Ishikawa (cell line): Measurements from ENCODE around the gene ANK3.

ENCODE experiments used
- CEBPB ChIP-seq: IDR thresholded peaks from 2 replicates; pipeline ENCODE4 v1.6.1; 2012
- CREB1 ChIP-seq: IDR thresholded peaks from 2 replicates; pipeline ENCODE4 v1.6.1; 2012; ENCODE audit warnings: low read depth
- EGR1 ChIP-seq: IDR thresholded peaks from 2 replicates; pipeline ENCODE4 v1.6.1; 2012
- EP300 ChIP-seq: IDR thresholded peaks from 2 replicates; pipeline ENCODE4 v1.6.1; 2012; ENCODE audit warnings: borderline replicate concordance
- FOXM1 ChIP-seq: IDR thresholded peaks from 2 replicates; pipeline ENCODE4 v1.6.1; 2012; ENCODE audit warnings: low read depth, borderline replicate concordance
- NFIC ChIP-seq: IDR thresholded peaks from 2 replicates; pipeline ENCODE4 v1.6.1; 2012
- RAD21 ChIP-seq: IDR thresholded peaks from 2 replicates; pipeline ENCODE4 v1.6.1; 2012; ENCODE audit warnings: low read depth
- TAF1 ChIP-seq: IDR thresholded peaks from 2 replicates; pipeline ENCODE4 v1.6.1; 2012; ENCODE audit warnings: low read depth, mild to moderate bottlenecking
- TCF12 ChIP-seq: IDR thresholded peaks from 2 replicates; pipeline ENCODE4 v1.6.1; 2012; ENCODE audit warnings: low read depth
- TEAD4 ChIP-seq: IDR thresholded peaks from 2 replicates; pipeline ENCODE4 v1.6.1; 2012
- YY1 ChIP-seq: IDR thresholded peaks from 2 replicates; pipeline ENCODE4 v1.6.1; 2012; ENCODE audit warnings: low read depth
- ZBTB7A ChIP-seq: IDR thresholded peaks from 2 replicates; pipeline ENCODE4 v1.6.1; 2012; ENCODE audit warnings: low read depth
- TF ChIP-seq, protein P1 (sequence below): IDR thresholded peaks from 2 replicates; pipeline ENCODE4 v1.6.1; 2012
- TF ChIP-seq, protein P2 (sequence below): IDR thresholded peaks from 2 replicates; pipeline ENCODE4 v1.6.1; 2012; ENCODE audit warnings: low read depth, mild to moderate bottlenecking
- TF ChIP-seq, protein P3 (sequence below): IDR thresholded peaks from 2 replicates; pipeline ENCODE4 v1.6.1; 2012

Gene ANK3

DNA sequence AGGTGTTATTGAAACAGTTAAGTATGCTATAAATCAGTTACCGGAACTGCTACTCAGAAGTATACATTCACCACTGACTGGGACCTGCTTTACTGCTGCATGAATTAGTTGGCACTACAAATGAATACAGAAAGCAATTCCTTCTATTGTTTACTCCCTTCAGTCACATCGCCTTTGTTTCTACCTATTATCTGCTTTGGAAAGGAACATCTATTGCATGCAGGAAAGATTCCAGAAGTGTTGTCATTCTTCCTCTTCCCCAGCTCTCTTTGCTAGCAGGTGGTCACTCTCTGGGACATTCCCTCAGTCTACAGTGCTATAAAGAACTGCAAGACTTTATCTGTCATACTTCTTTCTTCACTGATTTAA, 131.3 kb downstream of the ANK3 start:
- TF ChIP-seq EGR1: no peak
- TF ChIP-seq, protein P1, sequence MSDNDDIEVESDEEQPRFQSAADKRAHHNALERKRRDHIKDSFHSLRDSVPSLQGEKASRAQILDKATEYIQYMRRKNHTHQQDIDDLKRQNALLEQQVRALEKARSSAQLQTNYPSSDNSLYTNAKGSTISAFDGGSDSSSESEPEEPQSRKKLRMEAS: no peak
- TF ChIP-seq, protein P2, sequence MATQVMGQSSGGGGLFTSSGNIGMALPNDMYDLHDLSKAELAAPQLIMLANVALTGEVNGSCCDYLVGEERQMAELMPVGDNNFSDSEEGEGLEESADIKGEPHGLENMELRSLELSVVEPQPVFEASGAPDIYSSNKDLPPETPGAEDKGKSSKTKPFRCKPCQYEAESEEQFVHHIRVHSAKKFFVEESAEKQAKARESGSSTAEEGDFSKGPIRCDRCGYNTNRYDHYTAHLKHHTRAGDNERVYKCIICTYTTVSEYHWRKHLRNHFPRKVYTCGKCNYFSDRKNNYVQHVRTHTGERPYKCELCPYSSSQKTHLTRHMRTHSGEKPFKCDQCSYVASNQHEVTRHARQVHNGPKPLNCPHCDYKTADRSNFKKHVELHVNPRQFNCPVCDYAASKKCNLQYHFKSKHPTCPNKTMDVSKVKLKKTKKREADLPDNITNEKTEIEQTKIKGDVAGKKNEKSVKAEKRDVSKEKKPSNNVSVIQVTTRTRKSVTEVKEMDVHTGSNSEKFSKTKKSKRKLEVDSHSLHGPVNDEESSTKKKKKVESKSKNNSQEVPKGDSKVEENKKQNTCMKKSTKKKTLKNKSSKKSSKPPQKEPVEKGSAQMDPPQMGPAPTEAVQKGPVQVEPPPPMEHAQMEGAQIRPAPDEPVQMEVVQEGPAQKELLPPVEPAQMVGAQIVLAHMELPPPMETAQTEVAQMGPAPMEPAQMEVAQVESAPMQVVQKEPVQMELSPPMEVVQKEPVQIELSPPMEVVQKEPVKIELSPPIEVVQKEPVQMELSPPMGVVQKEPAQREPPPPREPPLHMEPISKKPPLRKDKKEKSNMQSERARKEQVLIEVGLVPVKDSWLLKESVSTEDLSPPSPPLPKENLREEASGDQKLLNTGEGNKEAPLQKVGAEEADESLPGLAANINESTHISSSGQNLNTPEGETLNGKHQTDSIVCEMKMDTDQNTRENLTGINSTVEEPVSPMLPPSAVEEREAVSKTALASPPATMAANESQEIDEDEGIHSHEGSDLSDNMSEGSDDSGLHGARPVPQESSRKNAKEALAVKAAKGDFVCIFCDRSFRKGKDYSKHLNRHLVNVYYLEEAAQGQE: no peak
- no peak for TF ChIP-seq RAD21
- no peak for TF ChIP-seq TEAD4
- no peak for TF ChIP-seq TCF12
- TF ChIP-seq CREB1: no peak
- TF ChIP-seq ZBTB7A: no peak
- TF ChIP-seq YY1: no peak
- TF ChIP-seq, protein P3, sequence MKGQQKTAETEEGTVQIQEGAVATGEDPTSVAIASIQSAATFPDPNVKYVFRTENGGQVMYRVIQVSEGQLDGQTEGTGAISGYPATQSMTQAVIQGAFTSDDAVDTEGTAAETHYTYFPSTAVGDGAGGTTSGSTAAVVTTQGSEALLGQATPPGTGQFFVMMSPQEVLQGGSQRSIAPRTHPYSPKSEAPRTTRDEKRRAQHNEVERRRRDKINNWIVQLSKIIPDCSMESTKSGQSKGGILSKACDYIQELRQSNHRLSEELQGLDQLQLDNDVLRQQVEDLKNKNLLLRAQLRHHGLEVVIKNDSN: no peak
- TF ChIP-seq TAF1: no peak
- TF ChIP-seq FOXM1: no peak
- no peak for TF ChIP-seq EP300
- TF ChIP-seq NFIC: no peak
- no peak for TF ChIP-seq CEBPB

DNA sequence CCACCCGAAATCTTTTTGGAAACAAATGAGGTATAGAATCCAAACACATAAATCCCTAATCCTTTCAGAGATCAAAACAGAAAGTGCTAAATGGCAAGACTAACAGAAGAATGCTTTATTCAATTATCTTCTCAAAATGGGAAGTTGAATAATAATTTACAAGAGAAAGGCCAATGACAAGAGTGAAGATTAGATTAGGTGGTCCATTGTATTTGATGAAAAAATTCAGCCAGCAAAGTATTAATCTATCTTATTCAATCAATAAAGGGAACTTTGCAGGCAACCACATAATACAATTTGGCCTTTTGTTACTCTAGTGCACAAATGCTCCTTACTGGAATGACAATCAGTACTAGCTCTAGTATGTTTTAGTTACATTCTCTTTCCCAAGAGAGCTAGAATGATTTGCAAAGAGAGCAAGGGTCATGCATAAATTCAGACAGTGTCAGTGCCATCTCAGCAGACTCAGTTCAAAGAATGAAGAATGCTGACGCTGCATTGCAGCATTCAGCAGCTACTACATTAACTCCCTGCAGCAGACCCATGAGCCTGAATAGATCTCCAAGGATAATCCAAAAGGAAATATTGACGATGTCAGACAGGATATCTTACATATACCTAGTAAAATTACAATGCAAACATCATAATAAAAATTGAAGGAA, 131.8 kb downstream of the ANK3 start:
- TF ChIP-seq TEAD4 (no peak), TAF1 (no peak)
- TF ChIP-seq, protein P2: no peak

DNA sequence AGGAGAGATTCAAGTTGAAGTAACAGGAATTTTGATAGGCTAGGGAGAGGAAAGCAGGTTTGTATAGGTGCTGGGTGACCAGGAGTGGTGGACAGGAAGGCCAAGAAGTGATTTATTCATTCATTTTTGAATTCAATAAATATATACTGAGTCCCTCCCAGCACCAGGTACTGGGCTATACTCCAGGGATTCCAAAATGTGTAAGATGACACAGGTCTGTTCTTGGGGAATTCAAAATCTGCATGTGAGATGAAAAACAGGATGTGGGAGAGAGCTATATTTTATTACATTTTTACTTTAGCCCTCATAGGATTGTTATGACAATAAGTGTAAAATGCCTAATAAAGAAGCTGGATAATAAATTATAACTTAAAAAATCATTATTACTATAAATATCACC, 134.9 kb downstream of the ANK3 start:
- no peak for TF ChIP-seq NFIC
- no peak for TF ChIP-seq CREB1
- no peak for TF ChIP-seq TEAD4

DNA sequence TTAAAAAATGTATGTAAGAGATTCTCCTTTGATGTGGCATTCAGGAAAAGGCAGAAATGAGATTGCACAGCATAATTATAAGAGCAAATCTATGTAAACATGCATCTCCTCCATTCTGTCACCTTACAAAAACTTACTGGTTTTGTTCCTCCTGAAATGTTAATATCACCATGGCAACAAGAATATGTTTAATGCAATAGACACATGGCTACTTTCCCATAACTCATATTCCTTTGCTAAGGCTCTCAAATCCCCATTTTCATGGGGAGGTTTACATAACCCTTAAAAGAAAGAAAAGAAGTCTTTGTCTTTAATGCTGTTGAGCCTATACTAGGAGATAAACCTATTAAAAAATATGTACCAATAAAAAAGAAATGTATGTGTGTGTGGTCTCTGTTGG, 136.2 kb downstream of the ANK3 start:
- TF ChIP-seq, protein P3: no peak
- TF ChIP-seq, protein P2: no peak
- no peak for TF ChIP-seq TCF12
- TF ChIP-seq TEAD4: no peak
- TF ChIP-seq TAF1: no peak
- TF ChIP-seq FOXM1: no peak
- TF ChIP-seq RAD21: no peak
- TF ChIP-seq EGR1: no peak
- no peak for TF ChIP-seq CEBPB
- TF ChIP-seq, protein P1: no peak
- TF ChIP-seq YY1: no peak
- TF ChIP-seq NFIC: no peak
- TF ChIP-seq EP300: no peak
- TF ChIP-seq CREB1: no peak
- TF ChIP-seq ZBTB7A: no peak

DNA sequence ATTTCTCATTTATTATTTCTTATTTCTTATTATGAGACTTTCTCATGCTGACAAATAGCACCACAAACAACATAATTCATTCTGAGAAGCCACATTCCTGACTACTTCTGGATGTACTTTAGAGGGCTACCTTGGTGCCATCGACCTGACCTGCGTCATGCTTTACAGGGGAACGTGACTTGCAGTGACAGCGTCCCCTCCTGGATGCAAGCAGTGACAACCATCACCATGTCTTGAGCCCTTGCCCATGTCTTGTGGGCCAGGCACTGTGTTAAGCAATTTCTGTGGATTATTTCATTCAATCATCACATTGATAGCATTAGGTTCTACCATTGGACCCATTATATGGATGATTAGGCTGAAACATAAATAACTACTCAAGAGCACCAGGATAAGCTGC, 137.0 kb downstream of the ANK3 start:
- TF ChIP-seq FOXM1 (no peak), TAF1 (no peak), YY1 (no peak), EP300 (no peak), EGR1 (no peak), ZBTB7A (no peak), CEBPB (no peak), NFIC (no peak), TEAD4 (no peak)
- TF ChIP-seq, protein P1: no peak
- TF ChIP-seq, protein P2: no peak
- TF ChIP-seq, protein P3: no peak
